Erythroblast (primary cell): ENCODE data around the gene CLTCL1.

Experiments
- GATA1 ChIP-seq: IDR thresholded peaks from 2 replicates; pipeline ENCODE4 v1.6.1; 2011; ENCODE audit warnings: low read depth, mild to moderate bottlenecking, control low read depth, low read length, moderate library complexity
- POLR2A ChIP-seq: IDR thresholded peaks from 2 replicates; pipeline ENCODE4 v1.6.1; 2011; ENCODE audit warnings: mild to moderate bottlenecking, low read length

DNA sequence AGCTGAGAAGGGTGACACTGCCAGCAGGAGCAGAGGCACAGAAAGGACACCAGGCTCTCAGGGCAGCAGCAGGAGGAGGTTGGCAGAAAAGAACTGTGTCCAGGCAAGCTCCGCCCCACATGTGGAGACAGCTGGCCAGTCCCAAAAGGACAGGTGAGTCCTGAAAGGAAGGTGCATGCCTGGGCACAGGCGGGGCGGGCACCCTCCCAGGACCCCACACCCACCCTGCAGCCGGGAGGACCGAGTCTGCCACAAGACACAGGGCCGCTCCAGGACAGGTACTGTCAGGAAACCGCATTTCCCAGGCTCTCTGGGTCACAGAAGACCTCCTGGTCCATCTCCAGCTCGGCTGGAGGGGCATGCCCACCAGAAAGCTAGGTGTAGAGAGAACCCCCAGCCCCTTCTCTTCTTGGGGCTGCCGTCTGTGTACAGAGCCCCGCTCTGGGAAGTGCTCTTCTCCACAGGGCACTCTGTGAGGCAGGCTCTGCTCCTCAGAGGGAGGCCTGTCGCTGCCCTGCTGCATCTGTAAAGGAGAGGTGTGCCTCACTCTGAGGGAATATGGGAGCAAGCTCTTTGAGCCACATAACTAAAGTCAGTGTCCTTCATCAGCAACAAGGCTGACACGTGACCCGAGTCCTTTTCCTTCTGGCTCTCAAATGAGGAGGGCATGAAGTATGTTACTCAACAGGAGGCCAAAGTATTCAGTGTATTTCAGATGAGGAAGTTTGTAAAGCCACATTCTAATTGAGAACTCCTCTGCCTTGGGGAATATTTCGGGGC, 50.5 kb downstream of the CLTCL1 start:
- TF ChIP-seq POLR2A (no peak), GATA1 (no peak)
